NCI-H2107 treated with DMSO at 0.1 percent for 48 hours (cell line): ENCODE data around the gene C3orf33.
A peak's percentile ranks its signal among the peaks of the same experiment; 100 is the strongest.

ENCODE experiments used
- DNase-seq: peaks from one replicate; lab custom pipeline; 2025; ENCODE audit not compliant: unreplicated experiment; lab: John Stamatoyannopoulos, UW

The C3orf33 gene

GRCh38 chr3:155785662-155786295 lies 20.3 kb downstream of the C3orf33 start:
- DNase-seq = no peak

- no peak for DNase-seq
Observed at GRCh38 chr3:155782390-155782953, 23.6 kb downstream of the C3orf33 start.

GRCh38 chr3:155780291-155780690 lies 25.8 kb downstream of the C3orf33 start:
- no peak for DNase-seq

GRCh38 chr3:155778462-155778861 lies 27.6 kb downstream of the C3orf33 start:
- no peak for DNase-seq

GRCh38 chr3:155772801-155773200 lies 33.3 kb downstream of the C3orf33 start:
- DNase-seq = no peak

- no peak for DNase-seq
Observed at GRCh38 chr3:155771126-155771525, 35.0 kb downstream of the C3orf33 start.

GRCh38 chr3:155766206-155766605 lies 39.9 kb downstream of the C3orf33 start:
- no peak for DNase-seq

- no peak for DNase-seq
Observed at GRCh38 chr3:155763870-155764463, 42.1 kb downstream of the C3orf33 start.

GRCh38 chr3:155760653-155761052 lies 45.4 kb downstream of the C3orf33 start:
- DNase-seq = no peak

GRCh38 chr3:155757577-155757976 lies 48.5 kb downstream of the C3orf33 start:
- DNase-seq = no peak

GRCh38 chr3:155753038-155753639 lies 52.9 kb downstream of the C3orf33 start:
- peak; percentile 62 for DNase-seq

- DNase-seq = no peak
Observed at GRCh38 chr3:155748611-155749365, 57.3 kb downstream of the C3orf33 start.

- no peak for DNase-seq
Observed at GRCh38 chr3:155747946-155748290, 58.2 kb downstream of the C3orf33 start.

- no peak for DNase-seq
Observed at GRCh38 chr3:155747286-155747945, 58.7 kb downstream of the C3orf33 start.

- no peak for DNase-seq
Observed at GRCh38 chr3:155746703-155747102, 59.4 kb downstream of the C3orf33 start.

- DNase-seq = peak; percentile 71
Observed at GRCh38 chr3:155745795-155746550, 60.1 kb downstream of the C3orf33 start.

- DNase-seq = peak; percentile 67
Observed at GRCh38 chr3:155744626-155745324, 61.3 kb downstream of the C3orf33 start, which contains the start of gene PLCH1. TSS of gene PLCH1 (minus strand) at chr3:155745071. CDS start at chr3:155704224, 40,847 bp downstream.

GRCh38 chr3:155744010-155744625 lies 62.0 kb downstream of the C3orf33 start:
- peak; percentile 31 for DNase-seq

- no peak for DNase-seq
Observed at GRCh38 chr3:155743606-155744005, 62.5 kb downstream of the C3orf33 start.
